Muscle of leg (tissue), 9 donors: Measurements from ENCODE around the gene SLC25A18. TPM values are rescaled to one million over a fixed set of nuclear protein-coding genes. Genes with fewer than 3 reads are reported as not detected.

Source experiments
- polyA plus RNA-seq, 8 donors: library from polyadenylated mRNA; unstranded; fragments of 120-200 nt; gene quantifications; one replicate each; pipeline versions ENCODE4 v1.2.1 to v1.2.3, GENCODE V29; 2013; ENCODE audit warnings: inconsistent platforms in 1 of 8, low replicate concordance in 1 of 8; ENCODE audit not compliant: insufficient read length in 8 of 8, insufficient read depth in 1 of 8
- total RNA-seq: library from RNA; stranded (reverse); fragments of 120-200 nt; gene quantifications from one replicate; pipeline ENCODE4 v1.2.4, GENCODE V29; 2013

The SLC25A18 gene
- total and polyA plus RNA-seq, 9 donors, result 0.29 to 0.94 (median 0.53) TPM

Other genes with a start within 250 kb of the SLC25A18 start
- 10.3 TPM for gene CECR2, start 194.0 kb upstream of the SLC25A18 start, total RNA-seq
- 10 to 100 TPM; 11.4 to 26.8 (median 17.5) TPM for gene CECR2, start 194.0 kb upstream of the SLC25A18 start, polyA plus RNA-seq
- 75.3 TPM for gene ATP6V1E1, start 65.3 kb downstream of the SLC25A18 start, total RNA-seq
- gene ATP6V1E1, start 65.3 kb downstream of the SLC25A18 start, polyA plus RNA-seq, result 10 to 100 TPM; 69.4 to 87.9 (median 78.3) TPM
- gene BCL2L13, start 75.3 kb downstream of the SLC25A18 start, total RNA-seq, result 38.6 TPM
- gene BCL2L13, start 75.3 kb downstream of the SLC25A18 start, polyA plus RNA-seq, result 10 to 100 TPM; 35.2 to 46.4 (median 40.5) TPM
- 16.0 TPM for gene BID, start 211.0 kb downstream of the SLC25A18 start, total RNA-seq
- 10 to 100 TPM; 16.1 to 20.5 (median 18.0) TPM for gene BID, start 211.0 kb downstream of the SLC25A18 start, polyA plus RNA-seq